Keratinocyte (primary cell): ENCODE results near the gene GJD2. TPM values are rescaled to one million over a fixed set of nuclear protein-coding genes. Genes with fewer than 3 reads are reported as not detected.

Experiments used
- DNase-seq: peaks from one replicate; pipeline ENCODE4 v3.0.0-alpha.2; 2011; ENCODE audit warnings: low read depth, missing footprints, low spot score
- FAIRE-seq: peaks from 2 replicates; lab custom pipeline; 2011; peaks lifted over from hg19 to GRCh38; lab: Jason Lieb, UNC
- H2AFZ ChIP-seq: 2 replicates; pipeline ENCODE4 v1.6.0; 2012; ENCODE audit warnings: low read length, control low read depth, inconsistent platforms; ENCODE audit not compliant: control insufficient read depth
- H3K27ac ChIP-seq: 2 replicates; pipeline ENCODE4 v1.5.1; 2011; ENCODE audit warnings: low read length; ENCODE audit not compliant: control insufficient read depth, insufficient read depth
- H3K27me3 ChIP-seq: 3 replicates; pipeline ENCODE4 v1.6.0; 2011; ENCODE audit warnings: low read length; ENCODE audit not compliant: control insufficient read depth, insufficient read depth; ENCODE audit errors: extremely low read depth
- H3K36me3 ChIP-seq, 2 experiments: 2 replicates in 1 of 2; 3 replicates in 1 of 2; pipeline ENCODE4 v1.5.1; 2011; ENCODE audit warnings: low read length in 2 of 2, mild to moderate bottlenecking in 1 of 2; ENCODE audit not compliant: control insufficient read depth in 2 of 2, insufficient read depth in 2 of 2; ENCODE audit errors: extremely low read depth in 1 of 2
- H3K4me1 ChIP-seq: 3 replicates; pipeline ENCODE4 v1.5.1; 2011; ENCODE audit warnings: low read length; ENCODE audit not compliant: control insufficient read depth, insufficient read depth; ENCODE audit errors: extremely low read depth
- H3K4me2 ChIP-seq: 3 replicates; pipeline ENCODE4 v1.6.0; 2011; ENCODE audit warnings: low read depth, low read length; ENCODE audit not compliant: control insufficient read depth, insufficient read depth; ENCODE audit errors: extremely low read depth
- H3K4me3 ChIP-seq, 3 experiments: fragments of 200-600 bp in 1 of 3; sonication (generic) in 1 of 3; 2 replicates in 2 of 3; 3 replicates in 1 of 3; pipeline ENCODE4 v1.5.1; 2011 to 2016; ENCODE audit warnings: low read length in 3 of 3, mild to moderate bottlenecking in 3 of 3, control low read depth in 2 of 3, inconsistent platforms in 1 of 3, low read depth in 1 of 3, mixed read lengths in 1 of 3, mixed run types in 1 of 3, moderate library complexity in 1 of 3; ENCODE audit not compliant: control insufficient read depth in 2 of 3, insufficient read depth in 2 of 3; ENCODE audit errors: extremely low read depth in 1 of 3
- H3K79me2 ChIP-seq: 2 replicates; pipeline ENCODE4 v1.6.0; 2012; ENCODE audit warnings: low read length; ENCODE audit not compliant: control insufficient read depth, insufficient read depth
- H3K9ac ChIP-seq: 3 replicates; pipeline ENCODE4 v1.6.0; 2011; ENCODE audit warnings: low read length; ENCODE audit not compliant: control insufficient read depth, insufficient read depth; ENCODE audit errors: extremely low read depth
- H3K9me1 ChIP-seq: 3 replicates; pipeline ENCODE4 v1.6.0; 2011; ENCODE audit warnings: low read length; ENCODE audit not compliant: control insufficient read depth, insufficient read depth; ENCODE audit errors: extremely low read depth
- H3K9me3 ChIP-seq: 2 replicates; pipeline ENCODE4 v1.5.1; 2012; ENCODE audit warnings: low read depth, low read length; ENCODE audit not compliant: control insufficient read depth
- H4K20me1 ChIP-seq: 3 replicates; pipeline ENCODE4 v1.6.0; 2011; ENCODE audit warnings: low read length; ENCODE audit not compliant: control insufficient read depth, insufficient read depth; ENCODE audit errors: extremely low read depth
- CTCF ChIP-seq, 3 experiments: IDR thresholded peaks in 1 of 3; conservative IDR thresholded peaks in 1 of 3; optimal IDR thresholded peaks in 1 of 3; 2 replicates in 2 of 3; 3 replicates in 1 of 3; pipeline versions ENCODE3 to v1.5.1; 2011; ENCODE audit warnings: low read length in 3 of 3, mild to moderate bottlenecking in 3 of 3, moderate library complexity in 2 of 3, control low read depth in 1 of 3, inconsistent platforms in 1 of 3; ENCODE audit not compliant: insufficient read depth in 2 of 3; ENCODE audit errors: extremely low read depth in 1 of 3
- EZH2 ChIP-seq: IDR thresholded peaks from one replicate; pipeline ENCODE4 v1.6.1; 2012; ENCODE audit warnings: inconsistent platforms, mild to moderate bottlenecking, low read length, moderate library complexity
- dilution Hi-C: fragments of 300-500 bp; cut with MboI; formaldehyde crosslinking; loops from one replicate; pipeline ENCODE4 v1.7.0; 2020; ENCODE audit warnings: low sequenced_read_pairs; ENCODE audit not compliant: extremely low pct_ligation_motif_present
- polyA plus RNA-seq, 5 experiments: library from polyadenylated mRNA; depleted of rRNA in 3 of 5; stranded (reverse) in 3 of 5; stranded (forward) in 1 of 5; unstranded in 1 of 5; fragments of >200 nt; gene quantifications; 1 replicate in 1 of 5; 2 replicates in 3 of 5; 3 replicates in 1 of 5; pipeline versions ENCODE4 v1.2.1 to v1.2.3, GENCODE V29; 2011 to 2012; ENCODE audit warnings: missing spikeins in 2 of 5, low read depth in 1 of 5, low replicate concordance in 1 of 5

The GJD2 gene
- polyA plus RNA-seq, 1 donor (not counting 4 experiments of a cell fraction or from before 2014, with no cell fraction given), result not detected

GRCh38 chr15:34716111-34716510 lies 38.7 kb downstream of the GJD2 start:
- Histone ChIP-seq H3K36me3 (no peaks in the 10 kb centered on the region), H3K9me3 (no peaks in the 10 kb centered on the region), H3K9ac (no peak overlapping the region), H3K27me3 (peaks cover 22% of the 10 kb centered on the region), H3K9me1 (no peaks in the 10 kb centered on the region), H3K27ac (no peak overlapping the region), H2AFZ (no peak overlapping the region), H3K79me2 (no peaks in the 10 kb centered on the region), H3K4me1 (no peaks in the 10 kb centered on the region), H4K20me1 (no peaks in the 10 kb centered on the region), H3K4me3 (no peak overlapping the region), H3K4me2 (no peak overlapping the region)
- dilution Hi-C loops, result no loop called here
- FAIRE-seq, result no peak
- TF ChIP-seq EZH2, result no peak
- no peak for TF ChIP-seq CTCF (optimal IDR thresholded peaks at IDR 0.05 in 1 of 3, IDR thresholded peaks at IDR 0.05 in 1 of 3, conservative IDR thresholded peaks at IDR 0.05 in 1 of 3; ENCODE audit: extremely low read depth in 1 of 3, insufficient read depth in 2 of 3, low read length in 3 of 3)
- DNase-seq, result no peak

GRCh38 chr15:34714476-34715121 lies 40.2 kb downstream of the GJD2 start:
- no peak overlapping the region for H3K9ac ChIP-seq
- no peaks in the 10 kb centered on the region for H3K4me1 ChIP-seq
- no peak overlapping the region for H3K4me3 ChIP-seq
- H3K27me3 ChIP-seq, result peaks cover 22% of the 10 kb centered on the region
- FAIRE-seq, result no peak
- H3K36me3 ChIP-seq, result no peaks in the 10 kb centered on the region
- no peak for DNase-seq
- no peaks in the 10 kb centered on the region for H3K79me2 ChIP-seq
- no peaks in the 10 kb centered on the region for H3K9me1 ChIP-seq
- dilution Hi-C loops, result no loop called here
- H4K20me1 ChIP-seq, result no peaks in the 10 kb centered on the region
- no peak overlapping the region for H2AFZ ChIP-seq
- no peaks in the 10 kb centered on the region for H3K9me3 ChIP-seq
- no peak overlapping the region for H3K4me2 ChIP-seq
- no peak overlapping the region for H3K27ac ChIP-seq
- TF ChIP-seq CTCF (optimal IDR thresholded peaks at IDR 0.05 in 1 of 3, IDR thresholded peaks at IDR 0.05 in 1 of 3, conservative IDR thresholded peaks at IDR 0.05 in 1 of 3; ENCODE audit: extremely low read depth in 1 of 3, insufficient read depth in 2 of 3, low read length in 3 of 3) (no peak), EZH2 (no peak)
